ENCODE results near the gene HECTD1.

GRCh38 chr14:31181271-31181670 lies 26.3 kb downstream of the HECTD1 start:
- no peak for TF ChIP-seq POLR2A (IDR thresholded peaks at IDR 0.05)
- TF ChIP-seq, protein P1, sequence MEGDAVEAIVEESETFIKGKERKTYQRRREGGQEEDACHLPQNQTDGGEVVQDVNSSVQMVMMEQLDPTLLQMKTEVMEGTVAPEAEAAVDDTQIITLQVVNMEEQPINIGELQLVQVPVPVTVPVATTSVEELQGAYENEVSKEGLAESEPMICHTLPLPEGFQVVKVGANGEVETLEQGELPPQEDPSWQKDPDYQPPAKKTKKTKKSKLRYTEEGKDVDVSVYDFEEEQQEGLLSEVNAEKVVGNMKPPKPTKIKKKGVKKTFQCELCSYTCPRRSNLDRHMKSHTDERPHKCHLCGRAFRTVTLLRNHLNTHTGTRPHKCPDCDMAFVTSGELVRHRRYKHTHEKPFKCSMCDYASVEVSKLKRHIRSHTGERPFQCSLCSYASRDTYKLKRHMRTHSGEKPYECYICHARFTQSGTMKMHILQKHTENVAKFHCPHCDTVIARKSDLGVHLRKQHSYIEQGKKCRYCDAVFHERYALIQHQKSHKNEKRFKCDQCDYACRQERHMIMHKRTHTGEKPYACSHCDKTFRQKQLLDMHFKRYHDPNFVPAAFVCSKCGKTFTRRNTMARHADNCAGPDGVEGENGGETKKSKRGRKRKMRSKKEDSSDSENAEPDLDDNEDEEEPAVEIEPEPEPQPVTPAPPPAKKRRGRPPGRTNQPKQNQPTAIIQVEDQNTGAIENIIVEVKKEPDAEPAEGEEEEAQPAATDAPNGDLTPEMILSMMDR (IDR thresholded peaks at IDR 0.05) = no peak

Measured in testis (tissue), 2 donors.